M059J (cell line): ENCODE measurements around the gene ADI1. TPM values are rescaled to one million over a fixed set of nuclear protein-coding genes. Genes with fewer than 3 reads are reported as not detected.
"Not testable (repeated sequence)": the region's sequence is repeated elsewhere in the genome, so short reads cannot be mapped to it uniquely, and the experiment has no call there.

ENCODE experiments used
- DNase-seq: peaks from one replicate; pipeline ENCODE4 v3.0.0-alpha.2; 2012; ENCODE audit warnings: low read depth
- total RNA-seq: library from RNA; depleted of rRNA; stranded (reverse); fragments of >200 nt; shearing (Covaris generic); gene quantifications from 2 replicates; pipeline ENCODE4 v1.2.3, GENCODE V29; 2014; rRNA removed

Gene ADI1
- total RNA-seq, 1 experiment from 2014 or later, result 83.1 TPM

GRCh38 chr2:3448441-3448911 is 70.9 kb downstream of the ADI1 start:
- DNase-seq, result not testable (repeated sequence)

- no peak for DNase-seq
These were observed 71.5 kb downstream of the ADI1 start for GRCh38 chr2:3447789-3448317.

Other genes starting within 250 kb of the ADI1 start
- gene EIPR1, start 141.7 kb downstream of the ADI1 start, total RNA-seq, result 37.5 and 61.2 TPM in 2 replicates
- 62.0 and 114 TPM in 2 replicates for gene TRAPPC12, start 139.8 kb downstream of the ADI1 start, total RNA-seq
- gene RNASEH1, start 38.8 kb upstream of the ADI1 start, total RNA-seq, result 17.6 and 27.7 TPM in 2 replicates
- gene RPS7, start 55.7 kb upstream of the ADI1 start, total RNA-seq, result 1,245 and 2,001 TPM in 2 replicates
- 0.10 TPM in 1 of 2 replicates, not detected in the other for gene COLEC11, start 75.6 kb upstream of the ADI1 start, total RNA-seq
- gene ALLC, start 138.7 kb upstream of the ADI1 start, total RNA-seq, result not detected in 2 replicates
- gene DCDC2C, start 184.0 kb upstream of the ADI1 start, total RNA-seq, result not detected in 2 replicates